GM06990 (cell line): ENCODE data around the gene BNIP1.

ENCODE experiments used
- DNase-seq: peaks from one replicate; pipeline ENCODE4 v3.0.0-alpha.2; 2011; ENCODE audit not compliant: insufficient read length; ENCODE audit errors: extremely low read depth
- H3K27me3 ChIP-seq: replicated peaks from 2 replicates; pipeline ENCODE4 v1.6.0; 2011; ENCODE audit warnings: low read length; ENCODE audit not compliant: control insufficient read depth, insufficient read depth
- H3K36me3 ChIP-seq: 2 replicates; pipeline ENCODE4 v1.5.1; 2011; ENCODE audit warnings: low read length; ENCODE audit not compliant: control insufficient read depth, insufficient read depth
- H3K4me3 ChIP-seq: replicated peaks from 2 replicates; pipeline ENCODE4 v1.5.1; 2011; ENCODE audit warnings: low read depth, mild to moderate bottlenecking, control low read depth, low read length
- CTCF ChIP-seq: IDR thresholded peaks from 2 replicates; pipeline ENCODE4 v1.5.1; 2011; ENCODE audit warnings: low read length, control low read depth, mild to moderate bottlenecking, inconsistent platforms; ENCODE audit not compliant: insufficient read depth, poor library complexity, severe bottlenecking

Gene BNIP1

GRCh38 chr5:173196133-173196952 lies 52.0 kb downstream of the BNIP1 start:
- Histone ChIP-seq H3K36me3 (no peaks in the 10 kb centered on the region), H3K27me3 (no peaks in the 10 kb centered on the region; the same call in none of the 2 replicates), H3K4me3 (no peak overlapping the region)
- DNase-seq = no peak
- TF ChIP-seq CTCF = no peak

- no peak for TF ChIP-seq CTCF
- no peak for DNase-seq
Measured at GRCh38 chr5:173197375-173197891, 53.1 kb downstream of the BNIP1 start.

GRCh38 chr5:173198049-173198448 lies 53.7 kb downstream of the BNIP1 start:
- TF ChIP-seq CTCF = no peak
- no peak for DNase-seq
- no peaks in the 10 kb centered on the region for H3K36me3 ChIP-seq
- peaks cover under 1% of the 10 kb centered on the region for H3K27me3 ChIP-seq
- H3K4me3 ChIP-seq = no peak overlapping the region

More at GRCh38 chr5:173197375-173197891, 53.1 kb downstream of the BNIP1 start:
- Histone ChIP-seq H3K4me3 (no peak overlapping the region), H3K27me3 (no peaks in the 10 kb centered on the region; the same call in none of the 2 replicates), H3K36me3 (no peaks in the 10 kb centered on the region)

- H3K4me3 ChIP-seq = no peak overlapping the region
- no peak for TF ChIP-seq CTCF
- H3K36me3 ChIP-seq = no peaks in the 10 kb centered on the region
- peaks cover 3% of the 10 kb centered on the region for H3K27me3 ChIP-seq
- no peak for DNase-seq
Measured at GRCh38 chr5:173200356-173200755, 56.0 kb downstream of the BNIP1 start.

- Histone ChIP-seq H3K4me3 (no peak overlapping the region), H3K27me3 (peaks cover 3% of the 10 kb centered on the region), H3K36me3 (no peaks in the 10 kb centered on the region)
- no peak for TF ChIP-seq CTCF
- DNase-seq = no peak
Measured at GRCh38 chr5:173201636-173202265, 57.4 kb downstream of the BNIP1 start.
